Activated CD4-positive, CD25-positive, alpha-beta regulatory T cell treated with anti-CD3 and anti-CD28 coated beads, Interleukin-2, amount 50 U/mL, for 16 hours (primary cell): Measurements from ENCODE around the gene CACNA1H.

Experiments used
- DNase-seq: peaks from one replicate; pipeline ENCODE4 v3.0.0-alpha.2; 2020; ENCODE audit warnings: low read depth, low spot score

CACNA1H gene

DNA sequence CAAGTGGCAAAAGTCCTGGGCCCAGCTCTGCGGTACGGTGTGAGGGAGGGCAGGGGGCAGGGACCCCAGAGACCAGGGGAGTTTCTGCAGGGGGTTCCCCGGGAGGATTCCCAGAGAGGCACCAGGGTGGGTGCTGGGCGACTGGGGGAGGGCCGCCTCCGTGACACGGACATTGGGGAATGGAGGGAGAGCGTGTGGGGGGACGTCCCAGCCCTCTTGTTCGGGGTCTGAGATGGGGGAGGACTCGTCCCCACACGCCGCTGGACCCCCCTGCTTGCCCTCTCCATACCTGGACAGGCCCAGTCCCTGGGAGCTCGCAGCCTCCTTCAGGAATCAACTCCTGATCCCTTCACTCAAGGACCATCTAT, 30.5 kb upstream of the CACNA1H start:
- DNase-seq: no peak

DNA sequence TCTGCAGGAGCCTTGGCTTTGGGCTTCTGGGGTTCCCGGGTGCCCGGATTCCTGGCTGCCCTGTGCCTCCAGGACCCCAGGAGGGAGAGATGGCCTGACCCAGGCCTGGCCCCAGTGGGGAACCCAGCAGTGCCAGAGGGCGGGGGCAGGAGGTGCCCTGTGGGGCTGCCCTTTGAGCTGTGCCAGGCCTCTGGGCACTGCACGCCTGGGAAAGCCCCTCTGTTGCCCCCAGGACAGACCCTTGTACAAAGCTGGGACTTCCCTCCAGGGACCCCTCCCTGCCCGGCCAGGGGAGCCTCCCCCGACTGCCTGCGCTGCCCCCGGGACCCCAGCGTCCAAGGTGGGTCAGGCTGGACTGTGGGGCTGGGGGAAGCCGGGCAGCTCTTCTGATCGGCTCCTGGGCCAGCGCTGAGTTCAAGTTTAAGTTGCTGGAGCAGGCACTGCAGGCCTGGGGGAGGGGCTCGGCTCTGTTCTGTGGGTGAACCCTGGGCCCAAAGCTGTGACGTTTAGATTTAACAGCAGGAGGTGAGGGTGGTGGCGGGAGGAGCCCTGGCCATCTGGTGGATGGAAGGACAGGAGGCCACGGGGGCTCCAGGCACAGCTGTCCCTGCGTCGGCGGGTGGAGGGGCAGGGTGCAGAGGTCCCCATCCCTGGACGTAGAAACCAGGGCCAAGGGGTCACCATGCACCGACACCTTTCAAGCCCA, 29.2 kb upstream of the CACNA1H start:
- DNase-seq: no peak

DNA sequence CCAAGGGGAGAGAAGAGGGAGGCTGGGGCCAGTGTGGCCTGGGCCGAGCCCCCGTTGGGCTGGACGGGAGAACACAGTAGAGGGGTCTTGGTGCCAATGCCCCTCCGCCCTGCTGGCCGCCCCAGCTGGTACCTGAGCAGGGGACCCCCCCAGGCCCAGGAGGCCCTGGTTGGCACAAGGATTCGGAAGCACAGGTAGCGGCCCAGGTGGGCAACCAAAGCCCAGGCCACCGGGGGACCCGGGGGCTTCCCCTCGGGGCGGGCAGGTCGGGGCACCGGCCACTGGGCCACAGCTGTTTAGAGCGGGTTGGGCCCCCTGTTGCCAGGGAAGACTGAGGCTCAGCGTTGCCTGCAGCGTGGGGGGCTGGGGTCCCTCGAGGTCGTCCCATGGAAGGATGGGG, 28.6 kb upstream of the CACNA1H start:
- DNase-seq: no peak

DNA sequence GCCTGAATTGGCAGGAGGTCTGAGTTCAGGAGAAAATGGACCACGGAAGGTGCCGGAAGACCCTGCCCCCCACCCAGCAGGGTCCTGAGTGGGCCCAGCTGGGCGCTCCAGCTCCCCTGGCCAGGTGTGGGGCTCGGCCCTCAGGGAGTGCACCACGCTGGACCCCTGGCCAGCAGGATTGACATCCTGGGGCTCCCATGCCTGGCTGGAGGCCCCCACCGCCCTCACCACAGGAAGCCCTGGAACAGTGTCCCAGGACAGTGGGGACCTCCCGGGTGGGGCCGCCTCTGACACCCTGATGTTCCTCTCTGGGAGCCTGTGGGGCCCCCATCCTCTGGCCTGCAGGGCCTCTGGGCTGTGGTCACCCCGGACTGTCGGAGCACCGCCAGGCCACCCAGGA, 28.1 kb upstream of the CACNA1H start:
- no peak for DNase-seq

DNA sequence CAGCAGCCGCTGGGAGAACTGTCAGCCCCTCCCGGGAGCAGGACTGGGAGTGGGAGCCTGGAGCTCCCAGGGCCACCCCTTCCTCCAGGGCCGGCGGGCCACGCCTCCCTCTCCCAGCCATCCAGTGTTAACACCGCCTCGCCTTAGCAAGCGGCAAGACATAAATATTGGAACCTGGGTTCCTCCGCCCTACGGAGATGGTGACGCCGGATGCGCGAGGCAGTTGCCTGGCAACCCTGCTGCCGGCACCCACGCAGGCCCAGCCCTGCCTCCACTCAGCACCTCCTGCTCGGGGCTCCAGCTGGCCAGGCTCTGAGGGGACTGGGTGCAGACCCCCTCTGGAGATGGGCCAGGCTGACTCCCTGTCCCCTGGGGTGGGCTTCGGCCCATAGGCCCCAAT, 27.4 kb upstream of the CACNA1H start:
- DNase-seq: no peak

DNA sequence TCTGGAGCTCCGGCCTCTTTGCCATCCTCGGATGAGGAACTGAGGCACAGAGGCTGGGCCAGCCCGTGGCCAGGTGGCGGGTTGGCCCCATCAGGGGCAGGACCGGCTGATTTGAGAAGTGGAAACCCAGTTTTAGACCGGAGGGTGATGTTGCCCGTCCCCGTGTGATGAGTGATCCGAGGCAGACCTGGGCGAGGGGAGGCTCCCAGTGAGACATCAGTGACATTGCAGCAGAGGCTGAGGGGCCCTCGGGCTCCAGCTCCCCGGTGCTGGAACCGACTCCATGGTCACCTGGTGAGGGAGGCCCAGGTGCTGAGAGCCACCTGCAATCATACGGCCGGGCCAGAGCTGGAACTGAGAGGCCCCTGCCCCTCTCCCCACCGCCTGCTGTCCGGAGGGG, 26.9 kb upstream of the CACNA1H start:
- no peak for DNase-seq

DNA sequence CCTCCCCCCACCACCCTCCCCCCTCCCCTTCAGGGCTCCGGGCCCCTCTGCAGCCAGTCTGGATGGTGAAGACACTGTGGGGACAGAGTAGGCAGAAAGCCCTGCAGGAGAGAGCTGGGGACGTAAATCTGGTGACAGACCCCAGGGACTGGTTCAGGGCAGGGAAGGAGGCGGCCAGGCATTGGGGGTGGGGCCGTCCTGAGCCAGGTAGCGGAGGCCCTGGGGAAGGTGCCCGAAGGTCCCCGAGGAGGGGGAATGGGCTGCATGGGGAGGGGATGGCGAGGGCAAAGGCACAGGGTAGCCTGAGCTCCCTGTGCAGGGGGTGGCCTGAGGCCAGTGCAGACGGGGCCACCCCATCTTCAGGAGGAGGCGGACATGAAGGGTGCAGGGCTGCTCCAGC, 26.3 kb upstream of the CACNA1H start:
- DNase-seq: no peak

DNA sequence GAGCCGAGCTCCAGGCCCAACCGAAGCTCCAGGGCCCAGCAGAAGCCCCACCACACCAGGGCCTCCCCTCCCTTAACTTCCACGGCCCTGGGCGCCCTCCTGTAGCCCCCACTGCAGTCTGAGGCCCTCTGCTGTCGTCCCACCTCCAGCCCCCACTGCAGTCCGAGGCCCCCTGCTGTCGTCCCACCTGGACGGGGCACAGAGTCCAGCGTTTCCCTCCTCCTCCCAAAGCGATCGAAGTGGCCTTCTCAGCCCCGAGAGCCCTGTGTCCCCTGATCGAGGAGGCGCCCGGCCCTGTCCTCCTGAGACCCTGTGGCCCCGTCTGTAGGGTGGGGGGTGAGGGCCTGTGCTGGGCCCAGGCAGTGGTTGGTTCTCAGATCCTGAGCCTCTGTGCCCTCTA, 25.8 kb upstream of the CACNA1H start:
- DNase-seq: no peak

DNA sequence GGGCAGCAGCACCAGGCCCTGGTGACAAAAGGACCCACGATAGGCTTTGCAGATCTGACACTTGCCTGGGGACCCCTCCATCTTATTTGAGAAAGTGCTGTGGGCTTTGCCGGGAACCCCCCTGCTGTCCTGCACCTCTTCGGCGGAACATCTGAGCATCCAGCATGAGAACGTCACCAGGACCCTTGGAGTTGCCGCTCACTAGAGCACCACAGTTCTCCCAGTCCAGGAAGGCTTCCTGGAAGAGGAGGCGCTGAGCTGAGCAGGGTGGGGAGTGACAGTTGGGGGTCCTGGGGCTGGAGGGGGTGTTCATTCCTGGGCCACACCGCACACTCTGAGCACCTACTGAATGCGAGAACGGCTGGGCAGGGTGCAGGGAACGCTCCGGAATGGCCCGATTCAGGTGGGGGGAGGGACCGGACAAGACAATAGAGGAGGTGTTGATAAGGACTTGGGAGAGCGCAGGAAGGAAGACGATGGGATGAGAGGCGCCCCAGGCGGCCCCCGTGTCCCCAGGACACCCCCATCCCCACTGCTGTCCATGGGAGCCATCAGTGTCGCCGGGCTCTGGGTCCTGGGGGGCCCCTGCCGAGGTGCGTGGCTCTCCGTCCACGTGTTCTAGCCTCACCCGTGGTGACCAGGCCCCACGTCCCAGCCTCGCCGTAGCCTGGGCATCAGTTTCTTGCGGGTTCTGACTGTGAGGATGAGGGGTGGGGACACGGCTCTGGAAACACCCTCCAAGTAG, 24.8 kb upstream of the CACNA1H start:
- no peak for DNase-seq

DNA sequence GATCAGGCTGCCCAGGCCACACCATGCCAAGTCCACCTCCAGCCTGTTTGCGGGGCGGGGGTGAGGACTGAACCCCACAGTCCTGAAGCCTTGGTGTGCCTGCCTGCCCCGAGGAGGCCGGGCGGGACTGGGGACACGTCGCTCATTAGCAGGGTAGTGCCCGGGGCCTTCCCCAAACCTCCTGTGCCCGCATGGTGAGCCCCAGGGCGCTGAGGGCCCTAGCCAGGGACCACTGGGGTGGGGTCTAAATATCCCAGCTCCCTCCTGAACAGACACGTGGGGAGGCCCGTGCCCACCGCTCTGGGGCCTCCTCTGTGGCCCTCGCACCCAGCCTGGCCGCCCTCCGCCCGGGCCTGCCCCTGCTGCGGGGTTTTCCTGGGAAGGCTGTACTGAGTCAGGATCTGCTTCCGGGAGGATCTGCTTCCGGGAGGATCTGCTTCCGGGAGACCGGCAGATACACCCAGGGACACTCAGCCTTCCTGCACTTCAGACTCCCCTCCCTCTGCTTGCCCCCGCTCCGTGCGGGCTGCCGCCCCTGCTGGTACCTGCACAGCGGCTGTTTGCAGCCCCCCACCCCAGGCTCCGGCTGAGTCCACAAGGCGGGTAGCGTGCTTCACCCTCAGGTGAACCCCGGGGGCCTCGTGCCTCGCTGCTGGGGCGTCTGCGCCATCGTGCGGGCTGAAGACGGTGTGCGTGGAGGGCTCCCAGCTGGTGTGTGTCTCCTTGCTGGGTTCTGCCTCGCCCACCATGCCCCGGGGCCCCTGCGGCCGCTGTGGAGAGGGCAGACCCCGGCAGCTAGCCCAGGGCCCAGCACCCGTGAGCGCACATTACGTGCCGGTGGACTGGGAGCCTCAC, 23.6 kb upstream of the CACNA1H start:
- DNase-seq: no peak

DNA sequence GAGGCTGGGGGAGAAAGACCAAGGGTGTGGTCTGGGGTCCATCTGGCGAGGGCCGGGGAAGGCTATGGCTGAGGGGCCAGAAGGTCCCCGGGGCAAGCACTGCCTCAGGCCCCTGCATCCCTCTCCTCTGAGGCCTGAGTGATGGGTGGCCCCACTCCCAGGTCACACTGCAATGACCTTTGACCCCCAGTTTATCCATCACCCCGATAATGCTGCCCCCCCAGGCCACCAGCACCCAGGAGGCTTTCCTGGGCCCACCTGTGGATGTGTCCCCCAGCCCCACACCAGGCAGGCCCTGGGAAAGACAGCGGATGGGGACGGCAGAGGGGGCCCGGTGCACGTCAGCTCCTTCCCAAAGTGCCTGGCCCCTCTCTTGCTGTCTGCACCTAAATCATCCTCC, 22.5 kb upstream of the CACNA1H start:
- DNase-seq: no peak

DNA sequence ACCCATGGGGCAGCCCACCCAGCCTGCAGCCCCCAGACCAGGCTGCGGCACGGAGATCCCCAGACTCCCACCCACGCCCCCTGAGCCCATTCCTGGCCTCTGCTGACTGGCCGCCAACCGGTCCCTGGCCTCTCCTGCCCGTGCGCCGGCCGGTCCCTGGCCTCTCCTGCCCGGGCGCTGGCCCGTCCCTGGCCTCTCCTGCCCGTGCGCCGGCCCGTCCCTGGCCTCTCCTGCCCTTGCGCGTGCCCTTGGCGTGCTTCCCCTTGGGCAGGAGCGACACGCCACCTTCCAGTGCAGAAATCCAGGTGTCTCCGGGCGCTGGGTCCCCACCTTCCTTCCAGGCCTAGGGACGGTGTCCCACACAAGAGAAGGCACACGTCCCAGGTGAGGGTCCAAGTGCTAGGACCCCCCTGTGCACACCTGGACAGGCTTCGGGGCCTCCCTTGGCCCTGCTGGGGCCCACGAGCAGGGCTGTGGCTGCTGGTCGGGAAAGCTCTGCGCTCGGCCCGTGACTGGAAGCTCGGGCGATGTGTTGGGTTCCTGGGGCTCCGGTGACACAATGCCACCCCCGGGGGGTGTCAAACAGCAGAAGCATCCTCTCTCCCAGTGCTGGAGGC, 21.4 kb upstream of the CACNA1H start:
- no peak for DNase-seq

DNA sequence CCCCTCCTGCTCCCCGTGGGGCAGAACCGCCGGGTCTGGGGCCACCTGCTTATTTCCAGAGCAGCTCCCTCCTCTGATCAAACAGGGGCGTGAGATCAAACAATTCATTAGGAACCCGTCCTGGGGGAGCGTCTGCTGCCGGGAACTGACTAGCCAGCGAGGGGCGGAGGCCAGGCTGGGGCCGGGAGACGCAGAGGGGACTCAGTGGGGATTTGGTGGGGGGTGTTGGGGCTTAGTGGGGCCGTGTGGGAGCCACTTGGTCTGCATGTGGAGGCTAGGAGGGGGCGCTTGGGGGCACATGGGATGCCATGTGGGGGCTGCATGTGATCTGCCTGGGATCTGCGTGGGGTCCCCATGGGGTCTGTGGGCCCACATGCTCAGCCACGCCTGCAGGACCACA, 20.5 kb upstream of the CACNA1H start:
- DNase-seq: no peak

DNA sequence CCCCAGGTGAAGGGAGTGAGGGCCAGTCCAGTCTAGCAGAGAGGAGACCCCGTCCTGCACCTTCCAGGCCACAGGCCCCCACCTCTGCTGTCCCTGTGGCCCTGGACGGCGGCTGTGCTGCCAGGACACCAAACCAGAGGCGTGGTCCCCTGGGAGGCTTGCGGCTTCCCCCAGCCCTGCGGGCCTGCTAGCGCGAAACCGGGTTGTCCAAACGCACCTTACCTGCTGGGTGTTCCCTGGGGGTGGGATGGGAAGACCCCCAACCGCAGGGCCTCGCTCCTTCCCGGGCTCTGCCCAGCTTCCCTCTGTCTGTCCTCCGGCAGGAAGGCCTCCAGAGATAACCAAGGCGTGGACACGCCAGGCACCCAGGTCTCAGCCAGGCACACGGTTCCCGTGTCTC, 19.6 kb upstream of the CACNA1H start:
- DNase-seq: no peak

DNA sequence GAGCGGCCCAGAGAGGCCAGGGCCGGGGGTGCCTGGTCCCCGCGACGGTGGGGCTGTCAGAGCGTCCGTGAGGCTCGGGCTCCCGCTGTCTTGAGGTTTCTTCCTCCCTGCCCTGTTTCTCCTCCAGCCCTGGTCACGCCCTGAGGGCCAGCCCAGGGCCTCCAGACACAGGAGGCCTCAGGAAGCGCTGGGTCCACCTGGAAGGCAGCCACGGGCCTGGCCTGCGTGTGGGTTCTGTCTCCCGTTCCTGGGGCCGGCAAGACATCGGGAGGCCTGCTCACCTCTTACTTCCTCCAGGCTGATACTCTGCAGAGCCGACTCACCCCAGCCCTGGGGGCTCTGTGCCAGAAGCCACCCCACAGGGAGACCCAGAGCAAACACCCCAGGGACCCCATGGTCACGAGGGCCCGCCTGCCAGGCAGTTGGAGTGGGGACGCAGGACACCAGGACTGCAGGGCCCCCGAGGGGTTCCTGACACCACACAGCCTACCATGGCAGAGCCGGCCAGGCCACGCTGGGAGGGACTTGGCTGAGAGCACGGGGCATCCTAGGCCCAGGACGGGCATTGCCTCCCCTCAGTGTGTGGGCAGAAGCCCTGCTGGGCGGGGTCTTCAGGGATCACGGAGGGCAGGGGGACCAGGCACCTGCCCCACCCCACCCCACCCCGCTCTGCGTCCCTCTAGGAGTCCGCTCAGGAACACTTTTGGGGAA, 18.9 kb upstream of the CACNA1H start:
- no peak for DNase-seq

DNA sequence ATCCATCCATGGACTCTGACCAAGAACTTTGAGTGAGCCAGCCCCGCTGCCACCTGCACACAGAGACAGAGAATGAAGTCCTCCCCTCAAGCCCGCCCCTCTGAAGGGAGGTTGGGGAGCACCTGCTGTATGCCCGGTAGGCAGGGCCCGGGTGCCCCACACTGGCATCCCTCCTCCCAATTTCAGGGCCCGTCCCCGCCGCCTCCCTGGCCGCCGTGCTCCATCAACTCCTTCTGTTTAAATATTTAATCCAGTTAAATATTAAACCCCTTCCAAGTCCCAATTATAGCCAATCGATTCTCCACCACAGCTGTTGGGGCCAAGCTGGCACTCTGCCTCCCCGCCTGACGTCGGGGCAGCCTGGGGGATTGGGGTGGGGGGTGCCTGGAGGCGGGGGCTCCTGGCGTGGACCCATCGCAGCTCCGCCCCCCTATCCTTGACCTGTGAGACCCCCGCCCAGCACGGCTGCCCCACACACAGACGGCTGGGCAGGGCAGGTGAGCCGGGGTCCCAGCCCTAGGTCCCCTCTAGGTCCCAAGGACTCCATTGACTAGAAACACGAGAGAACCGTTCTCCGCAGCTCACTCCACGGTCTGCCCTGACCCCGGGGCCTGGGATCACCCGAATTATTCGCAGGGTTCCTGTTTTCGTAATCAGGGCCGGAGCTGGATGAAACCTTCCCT, 18.0 kb upstream of the CACNA1H start:
- DNase-seq: no peak

DNA sequence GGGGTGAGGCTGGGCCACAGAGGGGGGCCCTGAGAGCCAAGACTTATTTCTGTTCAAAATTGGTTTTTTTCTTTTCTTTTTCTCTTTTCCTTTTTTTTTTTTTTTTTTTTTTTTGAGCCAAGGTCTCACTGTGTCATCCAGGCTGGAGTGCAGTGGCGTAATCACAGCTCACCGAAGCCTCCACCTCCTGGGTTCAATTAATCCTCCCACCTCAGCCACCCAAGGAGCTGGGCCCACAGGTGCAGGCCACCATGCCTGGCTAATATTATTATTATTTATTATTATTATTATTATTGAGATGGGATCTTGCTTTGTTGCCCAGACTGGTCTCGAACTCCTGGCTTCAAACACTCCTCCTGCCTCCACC, 17.5 kb upstream of the CACNA1H start:
- no peak for DNase-seq

DNA sequence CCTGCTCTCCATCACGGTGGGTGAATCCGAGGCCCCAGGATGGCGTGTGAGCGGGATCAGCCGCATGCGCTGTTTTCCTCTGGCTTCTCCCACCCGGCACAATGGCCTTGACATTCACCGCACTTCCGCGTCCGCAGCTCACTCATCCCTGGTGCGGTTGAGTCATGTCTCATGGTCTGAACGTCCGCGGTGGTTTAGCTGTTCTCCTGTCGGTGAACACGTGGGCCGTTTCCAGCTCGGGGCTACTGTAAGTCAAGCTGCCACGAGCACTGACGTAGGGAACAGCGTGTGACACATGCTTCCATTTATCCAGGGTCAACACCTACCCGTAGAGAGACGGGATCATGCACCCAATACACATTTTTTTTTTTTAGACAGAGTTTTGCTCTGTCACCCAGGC, 15.3 kb upstream of the CACNA1H start:
- DNase-seq: no peak

DNA sequence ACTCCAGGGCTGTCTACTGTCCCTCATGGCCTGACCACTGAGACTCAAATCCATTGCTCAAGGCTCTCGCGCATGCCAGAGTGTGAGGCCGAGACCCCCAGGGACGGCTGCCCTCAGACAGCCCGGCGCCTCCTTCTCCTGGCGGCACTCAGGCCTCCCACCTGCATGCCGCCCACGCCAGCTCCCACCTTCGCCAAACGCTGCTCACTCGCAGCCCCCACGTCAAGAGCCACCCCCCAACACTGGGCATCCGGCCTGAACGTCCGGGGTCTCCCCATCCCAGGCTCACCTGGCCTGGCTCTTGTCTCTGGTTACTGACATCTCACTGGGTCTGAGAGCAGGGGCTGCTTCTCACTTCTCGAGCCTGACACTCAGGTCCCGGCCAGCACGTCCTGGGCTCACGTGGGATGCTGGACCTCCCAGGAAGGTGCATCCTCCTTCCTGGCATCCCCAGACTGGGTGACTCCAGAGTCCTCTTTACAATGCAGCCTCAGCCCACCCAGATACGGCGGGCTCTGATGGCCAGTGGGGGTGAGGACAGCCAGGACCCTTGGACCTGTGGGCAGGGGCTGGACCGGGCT, 12.2 kb upstream of the CACNA1H start:
- DNase-seq: no peak

DNA sequence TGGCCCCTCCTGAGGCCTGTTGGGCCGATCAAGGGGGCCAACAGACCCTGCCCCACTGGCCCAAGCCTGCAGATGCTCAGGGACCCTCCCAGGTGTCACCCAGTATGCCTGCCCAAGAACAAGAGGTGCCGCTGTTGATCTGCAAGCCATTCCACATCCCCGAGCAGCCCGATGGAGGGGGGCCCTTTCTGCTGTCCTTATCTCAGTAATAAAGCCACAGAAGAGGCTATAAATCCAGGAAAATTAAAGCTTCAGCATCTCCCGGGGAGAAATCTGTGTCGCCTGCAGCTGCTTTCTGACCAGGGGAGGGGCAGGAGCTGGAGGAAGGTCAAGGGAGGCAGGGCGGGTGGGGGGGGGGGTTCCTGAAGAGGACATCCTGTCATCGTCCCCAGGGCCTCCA, 11.7 kb upstream of the CACNA1H start:
- DNase-seq: no peak

DNA sequence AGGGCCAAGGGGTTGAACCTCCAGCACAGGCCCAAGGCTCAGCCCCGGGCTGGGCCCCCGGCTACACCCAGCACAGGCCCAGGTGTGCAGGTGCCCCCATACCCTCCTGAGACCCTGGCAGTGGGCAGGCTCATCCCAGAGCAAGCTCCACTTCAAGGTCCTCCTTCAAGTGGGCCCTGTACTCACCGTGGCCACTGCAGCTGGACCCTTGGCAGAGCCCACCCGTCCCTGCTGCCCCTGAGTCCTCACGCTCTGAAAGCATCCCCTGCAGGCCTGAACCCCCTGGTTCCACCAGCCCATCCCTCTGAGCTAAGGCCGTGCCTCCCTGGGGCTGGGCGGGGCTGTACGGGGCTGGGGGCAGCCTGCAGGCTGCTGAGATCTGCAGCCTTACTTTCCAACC, 11.2 kb upstream of the CACNA1H start:
- no peak for DNase-seq
